Mesendoderm (in vitro differentiated cells): ENCODE measurements around the gene MTNR1A.
A peak's percentile ranks its signal among the peaks of the same experiment; 100 is the strongest.

Source experiments
- DNase-seq: peaks from one replicate; pipeline ENCODE4 v3.0.0; 2013
- H2AK5ac ChIP-seq: 2 replicates; pipeline ENCODE4 v1.6.1; 2013; ENCODE audit warnings: low read length, inconsistent platforms
- H2BK120ac ChIP-seq: 2 replicates; pipeline ENCODE4 v1.6.1; 2013; ENCODE audit warnings: low read depth, mild to moderate bottlenecking, low read length, moderate library complexity, mixed read lengths
- H2BK15ac ChIP-seq: replicated peaks from 2 replicates; pipeline ENCODE4 v1.6.1; 2013; ENCODE audit warnings: low read depth, mild to moderate bottlenecking, moderate library complexity
- H2BK5ac ChIP-seq: 2 replicates; pipeline ENCODE4 v1.6.1; 2013; ENCODE audit warnings: low read length, inconsistent platforms
- H3K18ac ChIP-seq: 2 replicates; pipeline ENCODE4 v1.6.1; 2013; ENCODE audit warnings: mild to moderate bottlenecking, low read length, mixed read lengths
- H3K23ac ChIP-seq: one replicate; pipeline ENCODE4 v1.6.1; 2013; ENCODE audit warnings: low read length
- H3K27ac ChIP-seq: 2 replicates; pipeline ENCODE4 v1.5.1; 2013; ENCODE audit warnings: low read depth, mild to moderate bottlenecking, inconsistent platforms, low read length, moderate library complexity
- H3K27me3 ChIP-seq: 2 replicates; pipeline ENCODE4 v1.6.1; 2013; ENCODE audit warnings: low read length, control low read depth, mild to moderate bottlenecking, inconsistent platforms; ENCODE audit not compliant: insufficient read depth, poor library complexity
- H3K36me3 ChIP-seq: 2 replicates; pipeline ENCODE4 v1.6.1; 2013; ENCODE audit warnings: low read length, inconsistent platforms; ENCODE audit not compliant: control insufficient read depth, insufficient read depth
- H3K4ac ChIP-seq: one replicate; pipeline ENCODE4 v1.6.1; 2013; ENCODE audit warnings: low read depth, mild to moderate bottlenecking, low read length, moderate library complexity
- H3K4me1 ChIP-seq: 2 replicates; pipeline ENCODE4 v1.6.1; 2013; ENCODE audit warnings: low read depth, low read length, inconsistent platforms; ENCODE audit not compliant: control insufficient read depth
- H3K4me2 ChIP-seq: 2 replicates; pipeline ENCODE4 v1.6.1; 2013; ENCODE audit warnings: low read length
- H3K4me3 ChIP-seq: 2 replicates; pipeline ENCODE4 v1.5.1; 2013; ENCODE audit warnings: mild to moderate bottlenecking, low read length
- H3K56ac ChIP-seq: one replicate; pipeline ENCODE4 v1.6.1; 2013; ENCODE audit warnings: low read length
- H3K79me1 ChIP-seq: 2 replicates; pipeline ENCODE4 v1.6.1; 2013; ENCODE audit warnings: low read length, inconsistent platforms
- H3K79me2 ChIP-seq: 2 replicates; pipeline ENCODE4 v1.6.1; 2013; ENCODE audit warnings: mild to moderate bottlenecking, low read length; ENCODE audit not compliant: control insufficient read depth, insufficient read depth
- H3K9ac ChIP-seq: 2 replicates; pipeline ENCODE4 v1.6.1; 2013; ENCODE audit warnings: low read length, inconsistent platforms
- H4K5ac ChIP-seq: one replicate; pipeline ENCODE4 v1.6.1; 2013; ENCODE audit warnings: low read length
- H4K8ac ChIP-seq: one replicate; pipeline ENCODE4 v1.6.1; 2013; ENCODE audit warnings: low read depth, mild to moderate bottlenecking, control low read depth, low read length, moderate library complexity
- WGBS: extraction: QIAGEN DNeasy Blood & Tissue Kit; methylation state at CpG from one replicate; pipeline ENCODE4 v1.1.7; 2013; ENCODE audit warnings: low lambda C conversion rate, missing lambda C conversion rate; ENCODE audit not compliant: insufficient coverage; ENCODE audit errors: extremely low coverage; 5-methylcytosine and 5-hydroxymethylcytosine counted together

The MTNR1A gene

GRCh38 chr4:186588503-186588902 lies 33.1 kb upstream of the MTNR1A start:
- Histone ChIP-seq H3K36me3 (no peaks in the 10 kb centered on the region), H3K27ac (no peak overlapping the region), H3K4me2 (no peak overlapping the region), H3K4me3 (no peak overlapping the region), H2BK120ac (no peak overlapping the region), H3K18ac (no peak overlapping the region), H3K56ac (no peak overlapping the region), H3K79me1 (peaks cover 2% of the 10 kb centered on the region), H3K9ac (no peak overlapping the region), H4K8ac (no peak overlapping the region), H2AK5ac (no peak overlapping the region), H2BK5ac (no peak overlapping the region), H3K4me1 (no peaks in the 10 kb centered on the region), H4K5ac (no peak overlapping the region), H3K27me3 (no peaks in the 10 kb centered on the region), H3K79me2 (no peaks in the 10 kb centered on the region), H3K4ac (no peak overlapping the region), H2BK15ac (no peak overlapping the region), H3K23ac (no peak overlapping the region)
- DNase-seq: no peak
- WGBS: no CpG with 5 or more reads among the region's 20 CpGs

- H3K27ac ChIP-seq: no peak overlapping the region
- no peak overlapping the region for H2AK5ac ChIP-seq
- no peaks in the 10 kb centered on the region for H3K27me3 ChIP-seq
- no peak overlapping the region for H3K4me3 ChIP-seq
- H3K56ac ChIP-seq: no peak overlapping the region
- peaks cover 2% of the 10 kb centered on the region for H3K79me1 ChIP-seq
- no peaks in the 10 kb centered on the region for H3K4me1 ChIP-seq
- H4K5ac ChIP-seq: no peak overlapping the region
- no peak overlapping the region for H3K4me2 ChIP-seq
- no peak overlapping the region for H3K23ac ChIP-seq
- no peak overlapping the region for H2BK5ac ChIP-seq
- H2BK120ac ChIP-seq: no peak overlapping the region
- WGBS: no CpG with 5 or more reads among the region's 4 CpGs
- H2BK15ac ChIP-seq: no peak overlapping the region
- H3K79me2 ChIP-seq: no peaks in the 10 kb centered on the region
- H3K9ac ChIP-seq: no peak overlapping the region
- no peak overlapping the region for H4K8ac ChIP-seq
- no peaks in the 10 kb centered on the region for H3K36me3 ChIP-seq
- peak; percentile 44 for DNase-seq
- no peak overlapping the region for H3K18ac ChIP-seq
- H3K4ac ChIP-seq: no peak overlapping the region
Observed at GRCh38 chr4:186587416-186588018, 32.1 kb upstream of the MTNR1A start.

DNA sequence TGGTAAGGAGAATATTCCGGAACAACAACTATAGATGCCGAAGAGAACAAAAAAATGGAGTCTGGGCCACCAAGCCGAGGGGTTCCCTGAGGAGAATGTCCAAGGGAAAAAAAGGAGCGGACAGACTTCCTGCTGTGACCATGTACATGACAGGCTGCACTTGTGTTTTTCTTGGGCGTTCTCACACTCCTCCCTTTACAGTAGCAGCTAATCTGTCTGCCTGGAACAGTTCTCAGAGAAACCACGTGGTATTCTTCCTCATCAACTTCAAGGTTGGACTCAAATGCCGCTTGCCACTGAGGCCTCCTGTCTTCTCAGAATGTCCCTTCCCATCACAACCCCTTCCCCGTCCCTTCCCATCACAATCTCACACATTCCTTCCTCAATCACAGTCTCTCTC lies 30.8 kb upstream of the MTNR1A start:
- Histone ChIP-seq H3K27me3 (no peaks in the 10 kb centered on the region), H4K8ac (no peak overlapping the region), H3K23ac (no peak overlapping the region), H3K4me2 (no peak overlapping the region), H2BK15ac (no peak overlapping the region), H3K79me2 (no peaks in the 10 kb centered on the region), H3K18ac (no peak overlapping the region), H3K4me1 (no peaks in the 10 kb centered on the region), H3K27ac (no peak overlapping the region), H4K5ac (no peak overlapping the region), H2BK5ac (no peak overlapping the region), H2BK120ac (no peak overlapping the region), H3K4me3 (no peak overlapping the region), H3K56ac (no peak overlapping the region), H2AK5ac (no peak overlapping the region), H3K79me1 (peaks cover 2% of the 10 kb centered on the region), H3K9ac (no peak overlapping the region), H3K4ac (no peak overlapping the region), H3K36me3 (no peaks in the 10 kb centered on the region)
- no peak for DNase-seq
- no CpG with 5 or more reads among the region's 8 CpGs for WGBS

GRCh38 chr4:186584912-186585311 lies 29.5 kb upstream of the MTNR1A start:
- Histone ChIP-seq H2AK5ac (no peak overlapping the region), H3K4ac (no peak overlapping the region), H2BK5ac (no peak overlapping the region), H3K27me3 (no peaks in the 10 kb centered on the region), H3K79me2 (no peaks in the 10 kb centered on the region), H3K79me1 (peaks cover 2% of the 10 kb centered on the region), H3K23ac (no peak overlapping the region), H4K5ac (no peak overlapping the region), H3K18ac (no peak overlapping the region), H3K9ac (no peak overlapping the region), H3K56ac (no peak overlapping the region), H4K8ac (no peak overlapping the region), H3K4me1 (no peaks in the 10 kb centered on the region), H3K4me2 (no peak overlapping the region), H2BK15ac (no peak overlapping the region), H3K36me3 (no peaks in the 10 kb centered on the region), H3K4me3 (no peak overlapping the region), H3K27ac (no peak overlapping the region), H2BK120ac (no peak overlapping the region)
- no CpG with 5 or more reads among the region's 6 CpGs for whole genome bisulfite sequencing
- no peak for DNase-seq

DNA sequence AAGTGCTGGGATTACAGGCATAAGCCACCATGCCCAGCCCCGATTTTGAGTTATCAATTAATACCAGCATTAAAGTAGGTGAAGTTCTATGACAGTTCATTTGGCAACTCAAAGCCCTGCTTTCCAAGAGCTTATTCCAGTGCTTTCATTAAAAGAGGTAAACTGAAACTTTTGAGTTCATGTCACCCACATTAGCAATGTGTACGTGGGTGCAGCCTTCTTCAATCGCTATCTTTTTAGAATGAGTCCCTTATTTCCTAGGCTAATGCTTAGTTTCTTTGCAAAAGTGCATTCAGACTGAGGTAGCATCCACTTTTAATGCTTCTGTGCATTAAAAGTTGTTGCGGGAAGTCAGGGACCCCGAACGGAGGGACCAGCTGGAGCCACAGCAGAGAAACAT lies 26.1 kb upstream of the MTNR1A start:
- Histone ChIP-seq H3K27ac (no peak overlapping the region), H3K4me3 (no peak overlapping the region), H3K4me2 (no peak overlapping the region), H3K27me3 (no peaks in the 10 kb centered on the region), H3K56ac (no peak overlapping the region), H2BK5ac (no peak overlapping the region), H2BK120ac (no peak overlapping the region), H3K9ac (no peak overlapping the region), H3K79me2 (no peaks in the 10 kb centered on the region), H4K5ac (no peak overlapping the region), H3K79me1 (peaks cover 1% of the 10 kb centered on the region), H3K4ac (no peak overlapping the region), H3K18ac (no peak overlapping the region), H2AK5ac (no peak overlapping the region), H4K8ac (no peak overlapping the region), H3K36me3 (no peaks in the 10 kb centered on the region), H3K4me1 (no peaks in the 10 kb centered on the region), H3K23ac (no peak overlapping the region), H2BK15ac (no peak overlapping the region)
- DNase-seq: no peak
- WGBS: no CpG with 5 or more reads among the region's 6 CpGs

- no peak overlapping the region for H3K4me3 ChIP-seq
- no CpG with 5 or more reads among the region's 1 CpG for WGBS
- no peak overlapping the region for H3K56ac ChIP-seq
- no peak overlapping the region for H2BK15ac ChIP-seq
- H3K23ac ChIP-seq: no peak overlapping the region
- no peak overlapping the region for H2AK5ac ChIP-seq
- no peak overlapping the region for H2BK5ac ChIP-seq
- H3K9ac ChIP-seq: no peak overlapping the region
- H3K4me1 ChIP-seq: no peaks in the 10 kb centered on the region
- H4K8ac ChIP-seq: no peak overlapping the region
- DNase-seq: peak; percentile 12
- no peaks in the 10 kb centered on the region for H3K27me3 ChIP-seq
- H3K27ac ChIP-seq: no peak overlapping the region
- H3K18ac ChIP-seq: no peak overlapping the region
- H3K79me2 ChIP-seq: no peaks in the 10 kb centered on the region
- H4K5ac ChIP-seq: no peak overlapping the region
- H3K4me2 ChIP-seq: no peak overlapping the region
- no peaks in the 10 kb centered on the region for H3K79me1 ChIP-seq
- H2BK120ac ChIP-seq: no peak overlapping the region
- H3K36me3 ChIP-seq: no peaks in the 10 kb centered on the region
- no peak overlapping the region for H3K4ac ChIP-seq
Observed at GRCh38 chr4:186580669-186581068, 25.3 kb upstream of the MTNR1A start.
